Endodermal cell (in vitro differentiated cells): ENCODE results near the gene SESN1. TPM values are rescaled to one million over a fixed set of nuclear protein-coding genes. Genes with fewer than 3 reads are reported as not detected.

Source experiments
- DNase-seq: peaks from one replicate; pipeline ENCODE4 v3.0.0-alpha.2; 2017
- H3K27ac ChIP-seq: 2 replicates; pipeline ENCODE4 v1.5.1; 2013; ENCODE audit warnings: mild to moderate bottlenecking, low read depth, low read length, moderate library complexity
- H3K27me3 ChIP-seq: 2 replicates; pipeline ENCODE4 v1.6.1; 2013; ENCODE audit warnings: mild to moderate bottlenecking, low read length, moderate library complexity; ENCODE audit not compliant: insufficient read depth, control insufficient read depth, poor library complexity, severe bottlenecking
- H3K36me3 ChIP-seq: 2 replicates; pipeline ENCODE4 v1.7.0; 2013; ENCODE audit warnings: mild to moderate bottlenecking, low read length, moderate library complexity; ENCODE audit not compliant: control insufficient read depth, insufficient read depth
- H3K4me1 ChIP-seq: one replicate; pipeline ENCODE4 v1.7.0; 2013; ENCODE audit warnings: low read length; ENCODE audit not compliant: control insufficient read depth, insufficient read depth
- H3K4me3 ChIP-seq: 2 replicates; pipeline ENCODE4 v1.5.1; 2013; ENCODE audit warnings: mild to moderate bottlenecking, low read length, moderate library complexity
- H3K9ac ChIP-seq: 2 replicates; pipeline ENCODE4 v1.6.1; 2013; ENCODE audit warnings: mild to moderate bottlenecking, low read length, moderate library complexity; ENCODE audit not compliant: poor library complexity, severe bottlenecking; ENCODE audit errors: extremely low read depth
- H3K9me3 ChIP-seq: 2 replicates; pipeline ENCODE4 v1.6.1; 2013; ENCODE audit warnings: mild to moderate bottlenecking, low read length, moderate library complexity; ENCODE audit not compliant: control insufficient read depth
- H3K27ac Mint-ChIP-seq: 2 replicates; pipeline ENCODE4 v1.8.0; 2020; ENCODE audit warnings: mixed read lengths
- H3K27me3 Mint-ChIP-seq: 2 replicates; pipeline ENCODE4 v1.8.0; 2021; ENCODE audit warnings: mild to moderate bottlenecking, mixed read lengths; ENCODE audit not compliant: insufficient read depth
- H3K36me3 Mint-ChIP-seq: 2 replicates; pipeline ENCODE4 v1.8.0; 2020; ENCODE audit warnings: low read depth, mixed read lengths
- H3K4me1 Mint-ChIP-seq: 2 replicates; pipeline ENCODE4 v1.8.0; 2020; ENCODE audit warnings: mixed read lengths
- H3K4me3 Mint-ChIP-seq: 2 replicates; pipeline ENCODE4 v1.8.0; 2020; ENCODE audit warnings: mild to moderate bottlenecking, moderate library complexity, mixed read lengths
- H3K9me3 Mint-ChIP-seq: 2 replicates; pipeline ENCODE4 v1.8.0; 2020; ENCODE audit warnings: mild to moderate bottlenecking, mixed read lengths
- CTCF ChIP-seq: fragments of 200-600 bp; sonication (generic); conservative IDR thresholded peaks from 2 replicates; pipeline ENCODE4 v1.5.0; 2021; ENCODE audit warnings: antibody characterized with exemption, mild to moderate bottlenecking
- WGBS, 2 experiments: methylation state at CpG; one replicate each; pipeline versions ENCODE4 v1.1.5 to v1.1.7; 2013; ENCODE audit warnings: missing lambda C conversion rate in 2 of 2, mixed read lengths in 1 of 2; ENCODE audit not compliant: insufficient coverage in 1 of 2, insufficient read length in 1 of 2; 5-methylcytosine and 5-hydroxymethylcytosine counted together
- total RNA-seq, 2 donors: library from RNA; stranded (reverse); fragmentation: NEBNext Ultra II Directional in 1 of 2; extraction: Animal tissue kit (Norgen Biotek cat#: 25700) in 1 of 2; gene quantifications; 2 replicates in 1 of 2; 3 replicates in 1 of 2; pipeline ENCODE4 v1.2.1, GENCODE V29; 2021

The SESN1 gene
- total RNA-seq, 2 donors from 2014 or later = 7.5 to 13.1 TPM

DNA sequence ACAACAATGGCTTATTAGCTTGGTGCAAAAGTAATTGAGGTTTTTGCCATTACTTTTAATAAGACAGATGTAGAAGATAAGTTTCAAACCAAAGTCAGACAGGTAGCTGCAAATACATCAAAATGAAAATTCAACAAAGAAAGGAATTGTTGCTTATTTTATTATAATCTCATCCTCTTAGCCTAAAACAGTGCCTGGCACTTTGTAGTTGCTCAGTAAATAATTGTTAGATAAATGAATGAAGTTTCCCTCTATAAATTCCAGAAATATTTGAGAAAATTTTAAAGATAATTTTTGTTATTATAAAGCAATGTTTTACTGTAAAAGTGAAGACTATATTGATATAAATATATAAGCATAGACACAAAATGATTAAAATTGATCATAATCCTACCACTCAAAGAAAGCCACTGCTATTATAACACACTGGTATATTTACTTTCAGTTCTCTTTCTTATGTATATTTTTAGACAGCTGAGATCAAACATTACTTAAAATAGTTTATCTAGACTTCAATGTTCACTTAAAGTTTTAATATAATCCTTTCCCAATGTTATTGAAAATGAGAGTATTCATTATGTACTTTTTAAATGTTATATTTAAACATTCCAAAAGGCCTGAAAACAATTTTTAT lies 42.5 kb downstream of the SESN1 start:
- Histone ChIP-seq H3K4me3 (no peak overlapping the region), H3K36me3 (no peaks in the 10 kb centered on the region), H3K9ac (no peak overlapping the region), H3K4me1 (no peaks in the 10 kb centered on the region), H3K27ac (no peak overlapping the region), H3K27me3 (no peaks in the 10 kb centered on the region), H3K9me3 (no peaks in the 10 kb centered on the region)
- no peak overlapping the region for H3K4me3 Mint-ChIP-seq
- no peak overlapping the region for H3K27ac Mint-ChIP-seq
- H3K27me3 Mint-ChIP-seq = no peaks in the 10 kb centered on the region
- no peak for TF ChIP-seq CTCF
- H3K9me3 Mint-ChIP-seq = peaks cover 13% of the 10 kb centered on the region
- peaks cover 23% of the 10 kb centered on the region for H3K4me1 Mint-ChIP-seq
- H3K36me3 Mint-ChIP-seq = peaks cover 8% of the 10 kb centered on the region
- DNase-seq = no peak

- Histone ChIP-seq H3K4me1 (no peaks in the 10 kb centered on the region), H3K9me3 (no peaks in the 10 kb centered on the region), H3K27ac (no peak overlapping the region), H3K9ac (no peak overlapping the region), H3K27me3 (no peaks in the 10 kb centered on the region), H3K36me3 (no peaks in the 10 kb centered on the region), H3K4me3 (no peak overlapping the region)
- H3K27me3 Mint-ChIP-seq = no peaks in the 10 kb centered on the region
- H3K4me1 Mint-ChIP-seq = peaks cover 23% of the 10 kb centered on the region
- H3K36me3 Mint-ChIP-seq = peaks cover 8% of the 10 kb centered on the region
- no peak overlapping the region for H3K4me3 Mint-ChIP-seq
- 68% methylated on average over 1 of the region's 1 CpG; no CpG with 5 or more reads in 1 of the 2 experiments for WGBS, 2 experiments
- H3K9me3 Mint-ChIP-seq = peaks cover 15% of the 10 kb centered on the region
- DNase-seq = no peak
- H3K27ac Mint-ChIP-seq = no peak overlapping the region
- no peak for TF ChIP-seq CTCF
These were observed 43.2 kb downstream of the SESN1 start for GRCh38 chr6:109051301-109052017.

DNA sequence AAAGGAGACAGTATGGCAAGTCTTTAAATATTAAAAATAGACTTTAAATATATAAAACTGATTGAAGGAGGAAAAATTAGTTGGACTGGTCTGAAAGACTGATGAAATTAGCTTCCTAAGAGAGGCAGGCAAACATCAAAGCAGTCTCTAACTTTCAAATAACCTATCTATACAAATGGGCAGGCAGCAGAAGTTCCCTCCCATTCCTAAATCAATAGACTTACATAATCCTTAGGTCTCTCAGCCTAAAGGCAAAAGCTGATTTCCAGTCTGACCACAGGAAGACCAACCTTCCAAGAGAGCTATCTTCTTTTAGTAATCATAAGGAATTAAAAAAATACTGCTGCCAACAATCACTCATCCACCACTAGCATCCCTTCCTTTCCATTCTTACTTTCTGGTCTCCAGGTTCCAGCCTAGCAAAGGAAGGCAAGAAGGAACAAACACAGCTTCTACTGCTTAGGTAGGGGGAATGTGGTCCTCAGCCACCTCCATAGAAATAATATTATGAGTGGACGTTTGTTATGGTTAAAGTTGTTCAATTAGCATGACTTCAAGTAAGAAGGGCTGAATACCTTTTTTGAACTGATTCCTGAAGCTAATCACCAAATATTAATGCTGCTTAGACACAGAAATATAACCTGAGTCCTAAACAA lies 44.1 kb downstream of the SESN1 start:
- H3K4me1 ChIP-seq = no peaks in the 10 kb centered on the region
- peaks cover 19% of the 10 kb centered on the region for H3K9me3 Mint-ChIP-seq
- H3K9me3 ChIP-seq = peaks cover 1% of the 10 kb centered on the region
- H3K36me3 ChIP-seq = no peaks in the 10 kb centered on the region
- no peak overlapping the region for H3K9ac ChIP-seq
- no peak for TF ChIP-seq CTCF
- H3K4me3 Mint-ChIP-seq = no peak overlapping the region
- H3K27ac ChIP-seq = no peak overlapping the region
- H3K4me1 Mint-ChIP-seq = peaks cover 23% of the 10 kb centered on the region
- no peak overlapping the region for H3K4me3 ChIP-seq
- WGBS, 2 experiments = 100% methylated on average over 1 of the region's 1 CpG; no CpG with 5 or more reads in 1 of the 2 experiments
- no peaks in the 10 kb centered on the region for H3K27me3 ChIP-seq
- H3K36me3 Mint-ChIP-seq = peaks cover 9% of the 10 kb centered on the region
- no peak for DNase-seq
- H3K27me3 Mint-ChIP-seq = no peaks in the 10 kb centered on the region
- H3K27ac Mint-ChIP-seq = no peak overlapping the region
